Dermis microvascular lymphatic vessel endothelial cell (primary cell): ENCODE results near the gene CNTN1. TPM values are rescaled to one million over a fixed set of nuclear protein-coding genes. Genes with fewer than 3 reads are reported as not detected.

ENCODE experiments used
- DNase-seq, 2 donors: peaks; one replicate each; pipeline versions ENCODE4 v3.0.0 to v3.0.0-alpha.2; 2010; ENCODE audit warnings: low read depth in 2 of 2
- total RNA-seq: library from RNA; depleted of rRNA; stranded (reverse); fragments of >200 nt; gene quantifications from 2 replicates; pipeline ENCODE4 v1.2.1, GENCODE V29; 2014

The CNTN1 gene
- not detected in 2 replicates for total RNA-seq

DNA sequence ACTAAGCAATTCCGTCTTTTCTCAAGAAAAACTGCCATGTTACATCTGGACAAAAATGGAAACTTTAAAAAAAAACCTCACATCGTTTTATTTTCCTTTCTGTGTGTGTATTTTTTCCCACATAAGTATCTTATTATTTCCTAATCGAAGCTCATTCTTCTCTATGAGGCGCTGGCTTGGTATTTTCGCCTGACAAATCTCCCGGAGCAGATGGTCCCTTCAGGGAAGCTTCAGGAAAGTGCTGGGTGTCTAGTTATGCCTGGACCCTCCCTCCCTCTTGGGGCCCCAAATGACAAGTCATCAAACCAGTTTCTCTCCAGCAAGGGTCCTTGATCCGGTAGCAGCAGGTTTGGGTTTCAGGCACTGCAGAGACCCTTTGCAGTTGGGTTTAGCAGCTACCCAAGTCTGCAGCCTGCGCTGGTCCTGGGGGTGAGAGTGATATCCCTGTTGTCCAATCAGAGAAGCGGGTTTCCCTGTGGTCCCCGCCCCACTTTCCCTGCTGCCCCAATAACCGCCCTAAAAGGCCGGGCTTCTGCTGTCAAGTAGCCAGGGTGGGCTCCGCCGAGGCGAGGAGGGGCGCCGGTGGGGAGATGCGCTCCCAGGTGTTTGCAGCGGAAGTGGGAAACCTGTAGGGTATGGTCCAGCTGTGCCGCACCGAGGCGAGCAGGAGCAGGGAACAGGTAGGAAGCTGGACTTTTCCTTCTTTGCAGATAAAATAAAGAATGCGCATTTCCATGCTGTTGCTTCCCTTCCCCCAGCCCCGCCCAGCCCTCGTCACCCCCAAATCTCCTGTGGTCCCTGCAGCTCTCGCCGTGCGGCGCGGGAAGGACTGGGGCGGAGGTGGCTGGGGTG is at the start of gene CNTN1:
Gene CNTN1 (plus strand): TSS at position 527 of the 852 bp plus-strand sequence.
- no peak for DNase-seq

- DNase-seq, result no peak
These were observed 48.7 kb upstream of the CNTN1 start for GRCh38 chr12:40643506-40643905.

DNA sequence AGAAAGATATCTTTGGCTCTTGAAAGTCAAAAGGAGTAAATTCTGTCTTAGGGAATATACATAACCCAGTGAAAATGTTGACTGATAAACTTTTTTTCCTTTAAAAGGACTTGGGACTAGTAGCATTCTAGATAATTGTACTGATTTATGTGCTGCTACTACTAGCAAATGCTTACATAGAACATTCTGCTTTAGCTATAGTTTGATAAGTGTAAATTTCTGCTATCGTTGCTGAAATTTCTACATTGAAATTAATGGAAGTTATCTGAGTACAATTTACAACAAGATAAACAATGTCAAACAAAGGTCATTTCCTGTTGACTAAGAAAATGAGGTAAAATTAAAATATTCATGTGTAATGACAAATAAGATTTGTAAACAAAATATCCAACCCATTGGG is 48.3 kb upstream of the CNTN1 start:
- DNase-seq, result no peak

- no peak for DNase-seq
These were observed 47.5 kb upstream of the CNTN1 start for GRCh38 chr12:40644708-40645107.

DNA sequence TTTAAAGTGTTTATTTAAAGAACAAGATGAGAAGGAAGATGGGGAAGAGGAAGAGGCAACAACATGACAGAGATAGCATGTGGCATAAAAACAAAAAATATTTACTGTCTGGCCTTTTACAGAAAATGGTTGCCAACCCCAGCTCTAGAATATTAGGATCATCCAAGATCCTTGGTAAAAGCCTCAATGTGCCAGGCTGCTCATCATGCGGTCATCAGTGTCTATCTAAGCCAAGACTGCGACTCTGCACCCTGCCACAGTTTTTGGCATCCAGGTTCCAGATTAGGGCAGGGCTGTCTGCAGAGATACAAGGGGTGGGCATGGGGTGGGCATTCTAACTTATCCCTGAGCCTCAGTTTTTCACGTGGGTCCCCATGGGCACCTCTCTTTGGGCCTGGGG is 46.9 kb upstream of the CNTN1 start:
- no peak for DNase-seq

DNA sequence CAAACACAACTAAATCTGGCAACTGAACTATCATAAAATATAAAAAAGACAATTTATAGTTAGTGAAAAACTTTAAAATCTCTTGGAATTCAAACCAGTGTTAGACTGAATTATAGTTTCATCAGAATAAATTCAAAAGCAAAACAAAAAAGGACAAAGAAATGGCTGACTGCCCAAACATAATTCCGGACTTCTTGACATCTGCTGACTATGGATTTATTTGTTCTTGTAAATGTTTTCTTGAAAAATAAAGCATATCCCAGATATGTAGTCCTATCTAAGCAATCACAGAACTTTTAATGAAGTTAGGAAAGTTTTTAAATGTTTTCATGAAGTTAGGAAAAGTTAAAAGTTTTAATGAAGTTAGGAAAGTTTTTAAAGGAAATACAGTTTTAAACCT is 45.8 kb upstream of the CNTN1 start:
- DNase-seq, result no peak

- DNase-seq, result no peak
These were observed 45.3 kb upstream of the CNTN1 start for GRCh38 chr12:40646911-40647310.

DNA sequence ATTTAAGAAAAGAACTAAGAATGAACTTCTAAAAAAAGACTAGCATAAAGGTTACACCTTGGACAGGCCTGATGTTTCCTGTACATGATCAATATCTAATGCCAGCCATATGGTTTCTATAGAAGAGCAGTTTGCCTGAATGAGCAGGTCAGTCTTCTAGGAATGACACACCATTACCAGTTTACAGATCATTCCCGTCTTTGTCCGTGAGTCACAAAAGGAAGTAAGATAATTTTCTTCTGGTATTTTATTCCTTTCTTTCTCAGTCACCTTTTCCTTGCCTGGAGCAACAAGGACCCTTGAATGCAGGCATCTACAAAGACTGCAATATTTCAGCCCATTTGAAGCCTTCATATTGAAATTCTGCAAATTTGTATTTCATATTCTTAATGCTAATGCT is 44.6 kb upstream of the CNTN1 start:
- no peak for DNase-seq

- DNase-seq, result no peak
These were observed 43.7 kb upstream of the CNTN1 start for GRCh38 chr12:40648519-40648918.

DNA sequence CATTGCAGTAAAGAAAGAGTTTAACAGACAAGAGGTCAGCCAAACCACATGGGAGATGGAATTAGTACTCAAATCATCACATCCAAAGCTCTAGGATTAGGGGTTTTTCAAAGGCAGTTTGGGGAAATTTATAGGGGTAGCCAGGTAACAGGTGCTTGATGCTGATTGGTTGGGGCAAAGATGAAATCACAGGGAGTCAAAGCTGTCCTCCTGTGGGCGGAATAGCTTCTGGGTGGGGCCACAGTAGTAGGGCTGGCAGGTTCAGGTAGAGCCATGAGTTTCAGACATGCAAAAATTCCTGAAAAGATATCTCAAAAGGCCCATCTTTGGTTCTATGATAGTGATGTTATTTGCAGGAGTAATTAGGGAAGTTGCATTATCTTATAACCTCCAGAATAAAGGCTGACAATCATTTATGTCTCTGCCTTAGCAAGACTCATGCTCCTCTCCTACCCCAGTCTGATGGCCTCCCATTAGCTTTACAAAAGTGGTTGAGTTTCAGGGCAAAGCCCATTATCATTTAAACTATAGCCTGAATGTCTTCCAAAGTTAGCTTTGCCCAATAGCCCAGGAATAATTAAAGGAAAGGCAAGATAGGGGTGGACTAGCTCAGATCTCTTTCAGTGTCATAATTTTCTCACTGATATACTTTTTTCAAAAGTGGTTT is 42.1 kb upstream of the CNTN1 start:
- no peak for DNase-seq

- no peak for DNase-seq
These were observed 36.8 kb upstream of the CNTN1 start for GRCh38 chr12:40655451-40655850.

DNA sequence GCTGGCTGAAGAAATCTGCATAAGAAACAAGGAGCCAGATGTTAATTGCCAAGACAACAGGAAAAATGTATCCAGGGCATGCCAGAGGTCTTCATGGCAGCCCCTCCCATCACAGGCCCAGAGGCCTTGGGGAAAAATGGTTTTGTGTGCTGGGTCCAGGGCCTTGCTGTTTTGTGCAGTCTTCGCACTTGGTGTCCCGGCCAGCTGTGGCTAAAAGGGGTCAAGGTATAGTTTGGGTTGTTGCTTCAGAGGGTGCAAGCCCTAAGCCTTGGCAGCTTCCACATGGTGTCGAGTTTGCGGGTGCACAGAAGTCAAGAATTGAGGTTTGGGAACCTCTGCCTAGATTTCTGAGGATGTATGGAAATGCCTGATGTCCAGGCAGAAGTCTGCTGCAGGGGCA is 29.9 kb upstream of the CNTN1 start:
- DNase-seq, result no peak

- no peak for DNase-seq
These were observed 28.5 kb upstream of the CNTN1 start for GRCh38 chr12:40663781-40664180.

DNA sequence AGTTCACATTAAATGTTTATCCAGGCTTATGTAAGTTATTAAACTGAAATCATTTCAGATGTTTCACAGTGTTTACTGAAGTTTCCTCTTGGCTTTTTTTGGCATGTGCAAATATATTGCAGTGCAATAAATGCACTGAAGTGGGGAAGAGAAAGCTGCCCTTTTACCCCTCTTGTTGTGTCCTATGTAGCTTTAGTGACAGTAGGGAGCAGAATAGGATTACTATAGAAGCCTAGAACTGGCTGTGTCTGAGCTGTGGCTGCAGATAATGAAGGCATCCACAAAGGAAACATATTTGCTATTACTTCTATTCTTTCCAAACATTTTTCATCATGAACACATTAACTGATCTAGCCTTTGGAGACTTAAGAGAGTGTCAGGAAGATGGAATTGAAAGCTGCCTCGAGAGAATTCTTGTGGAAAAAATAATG is 24.1 kb upstream of the CNTN1 start:
- DNase-seq, result no peak

- no peak for DNase-seq
These were observed 19.4 kb upstream of the CNTN1 start for GRCh38 chr12:40672741-40673271.

DNA sequence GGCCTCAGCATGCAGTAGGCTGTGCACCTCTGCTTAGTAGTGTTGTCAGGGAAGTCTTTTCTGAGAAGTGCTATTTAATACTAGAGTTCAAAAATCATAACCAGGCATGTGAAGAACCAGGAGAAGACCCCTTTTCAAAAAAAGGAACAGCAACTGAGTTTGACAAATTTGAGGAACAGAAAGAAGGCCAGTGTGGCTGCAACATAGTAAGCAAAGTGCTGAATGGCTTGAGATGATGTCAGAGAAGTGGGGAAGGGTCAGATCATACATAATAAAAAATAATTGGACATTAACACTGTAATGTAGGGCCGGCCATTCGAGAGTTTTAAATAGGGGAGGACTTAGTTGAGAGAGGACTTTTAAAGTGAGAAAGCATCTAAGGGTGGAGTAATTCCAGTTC is 11.1 kb upstream of the CNTN1 start:
- no peak for DNase-seq

DNA sequence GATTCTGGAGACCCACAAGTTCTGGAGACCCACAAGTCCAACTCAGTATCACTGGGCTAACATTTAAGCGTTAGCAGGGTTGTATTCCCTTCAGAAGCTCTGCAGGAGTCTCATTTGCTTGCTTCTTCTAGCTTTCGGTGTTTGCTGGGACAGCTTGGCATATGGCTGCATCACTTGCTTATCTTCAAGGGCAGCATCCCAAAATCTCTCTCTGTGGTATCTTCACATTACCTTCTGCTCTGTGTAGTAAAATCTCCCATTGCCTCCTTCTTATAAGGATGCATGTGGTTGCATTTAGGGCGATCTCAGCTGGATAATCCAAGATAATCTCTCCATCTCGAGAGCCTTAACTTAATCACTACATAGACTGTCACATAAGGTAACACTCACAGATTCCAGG is 7.3 kb upstream of the CNTN1 start:
- DNase-seq, result no peak

- DNase-seq, result no peak
These were observed 4.0 kb upstream of the CNTN1 start for GRCh38 chr12:40688085-40688725.

- DNase-seq, result no peak
These were observed 2.7 kb upstream of the CNTN1 start for GRCh38 chr12:40689576-40689975.

DNA sequence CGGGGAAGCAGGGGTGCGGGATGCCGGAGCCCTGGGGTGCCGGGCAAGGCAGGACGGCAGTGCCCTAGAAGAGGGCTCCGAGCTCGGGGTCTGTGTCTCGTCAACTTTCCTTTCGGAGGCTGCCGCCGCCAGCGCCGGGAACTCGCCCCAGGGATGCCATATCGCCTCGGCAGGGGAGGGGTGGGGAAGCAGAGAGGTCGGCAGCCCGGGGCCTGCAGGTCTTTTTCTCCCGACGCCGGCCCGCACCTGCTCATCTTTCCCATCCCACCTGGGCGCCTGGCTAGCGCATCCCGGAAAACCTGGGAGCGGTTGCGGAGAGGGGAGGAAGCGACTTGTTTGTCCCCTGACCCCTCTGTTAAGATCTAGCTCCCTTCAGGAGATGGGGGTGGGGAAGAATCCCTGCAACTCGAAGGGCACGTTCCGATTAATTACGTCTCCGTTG is 547 bp downstream of the CNTN1 start:
- DNase-seq, result no peak

DNA sequence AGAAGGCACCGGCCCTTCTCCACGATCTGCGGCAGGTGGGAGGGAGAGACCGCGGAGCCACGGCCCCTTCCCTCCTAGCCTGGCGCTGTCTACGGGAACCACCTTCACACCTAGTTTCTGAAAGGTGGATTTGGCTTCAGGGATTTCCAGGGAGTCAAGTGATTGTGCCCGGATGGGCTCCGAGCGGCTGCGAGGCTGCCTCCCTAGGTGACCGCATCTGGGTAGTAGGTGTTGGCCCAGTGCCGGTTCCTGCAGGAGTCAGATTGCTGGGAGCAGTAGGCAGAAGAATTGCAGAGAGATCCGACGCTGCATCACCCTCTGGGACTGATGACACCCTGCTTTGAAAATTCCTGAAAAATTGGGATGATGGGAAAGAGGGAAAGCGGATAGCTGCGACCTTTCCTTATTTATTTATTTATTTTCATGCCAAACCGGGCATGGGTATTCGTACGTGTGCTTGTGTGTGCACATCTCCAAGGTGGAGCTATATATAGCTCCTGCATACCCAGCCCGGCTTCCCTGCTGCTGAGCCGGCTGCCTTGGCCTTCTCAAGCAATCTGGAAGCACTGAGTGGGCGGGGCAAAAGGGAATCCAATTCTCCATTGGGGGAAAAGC is 1.1 kb downstream of the CNTN1 start:
- DNase-seq, result no peak
